Hematopoietic multipotent progenitor cell treated with erythropoietin and hydrocortisone succinate and interleukin-3 and kit ligand, for 17 days (in vitro differentiated cells): ENCODE data around the gene VPS35L.

Experiments
- DNase-seq: peaks from one replicate; pipeline ENCODE4 v3.0.0-alpha.2; 2015; ENCODE audit warnings: low spot score

Gene VPS35L

GRCh38 chr16:19749571-19750080 lies 194.1 kb downstream of the VPS35L start:
- no peak for DNase-seq
